Uterus (tissue), 2 donors: ENCODE data around the gene PTGER1.
A peak's percentile ranks its signal among the peaks of the same experiment; 100 is the strongest.

Source experiments
- CTCF ChIP-seq, 4 experiments: fragments of 200-600 bp in 2 of 4; fragments of 450-650 bp in 2 of 4; sonication (generic) in 2 of 4; IDR thresholded peaks; one replicate each; pipeline ENCODE4 v1.5.1; 2016 to 2019; ENCODE audit warnings: antibody characterized with exemption in 4 of 4, mild to moderate bottlenecking in 2 of 4, moderate library complexity in 1 of 4
- POLR2A ChIP-seq, 2 donors: fragments of 450-650 bp; IDR thresholded peaks; one replicate each; pipeline ENCODE4 v1.6.1; 2016; ENCODE audit warnings: antibody characterized with exemption in 2 of 2, mild to moderate bottlenecking in 1 of 2, moderate library complexity in 1 of 2

DNA sequence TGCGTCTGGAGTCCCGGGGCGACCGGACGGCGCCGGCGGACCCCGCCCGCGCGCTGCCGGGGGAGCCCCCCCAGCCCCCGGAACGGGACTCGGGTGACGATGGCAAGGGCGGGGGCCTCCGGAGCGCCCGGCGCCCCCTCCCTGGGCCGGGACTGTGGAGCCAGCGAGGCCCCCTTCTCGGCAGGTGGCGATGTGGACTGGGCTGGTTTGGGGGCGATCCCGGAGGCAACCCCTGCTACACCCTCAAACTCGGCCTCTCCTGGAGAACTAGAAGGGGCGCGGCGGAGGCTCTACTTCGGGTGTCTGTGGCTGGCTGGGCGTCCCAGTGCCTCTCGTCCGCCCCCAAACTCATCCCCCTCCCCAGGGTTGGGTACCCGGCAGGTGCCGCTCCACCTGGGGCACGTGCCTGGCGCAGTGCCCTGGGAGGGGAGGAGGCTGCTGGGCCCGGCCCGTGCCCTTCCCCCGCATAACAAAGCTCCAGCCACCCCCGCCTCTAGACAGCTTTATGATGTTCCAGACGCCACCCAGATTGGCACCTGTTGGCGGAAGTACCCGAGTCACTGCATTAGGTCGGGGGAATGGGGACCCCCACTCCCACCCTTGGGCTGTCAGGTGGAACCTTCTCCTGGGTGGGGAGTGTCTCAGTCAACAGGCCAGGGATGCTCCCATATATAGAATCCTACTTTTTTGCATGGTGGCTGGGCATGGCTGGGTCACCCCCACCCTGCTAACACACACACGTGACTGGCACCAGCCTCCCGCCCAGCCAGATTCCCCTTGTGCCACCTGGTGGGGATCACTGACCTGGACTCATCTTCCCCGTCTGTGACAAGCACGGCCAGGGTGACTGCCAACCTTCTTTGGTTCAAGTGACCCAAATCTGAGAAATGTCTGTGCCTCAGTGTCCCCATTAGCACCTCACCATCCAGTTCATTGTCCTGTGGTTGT, 41.3 kb downstream of the PTGER1 start:
- peak in 1 of 4 experiments; percentile 5 for TF ChIP-seq CTCF (IDR thresholded peaks at IDR 0.05)
- no peak for TF ChIP-seq POLR2A (IDR thresholded peaks at IDR 0.05)
